IMR-90 (cell line): ENCODE results near the gene IFI35. TPM values are rescaled to one million over a fixed set of nuclear protein-coding genes. Genes with fewer than 3 reads are reported as not detected.
A peak's percentile ranks its signal among the peaks of the same experiment; 100 is the strongest.

Experiments used
- MAZ ChIP-seq: IDR thresholded peaks from 2 replicates; pipeline ENCODE4 v1.6.1; 2012; ENCODE audit warnings: low read depth, mild to moderate bottlenecking, low read length, improper control_type of control experiment, moderate library complexity, borderline replicate concordance
- POLR2A ChIP-seq: IDR thresholded peaks from 2 replicates; pipeline ENCODE4 v1.6.1; 2012; ENCODE audit warnings: mild to moderate bottlenecking, low read depth, low read length
- RFX5 ChIP-seq: IDR thresholded peaks from 2 replicates; pipeline ENCODE4 v1.8.0; 2012; ENCODE audit warnings: low read depth, mild to moderate bottlenecking, low read length, moderate library complexity
- polyA plus RNA-seq, 3 experiments: library from polyadenylated mRNA; depleted of rRNA; stranded (reverse); fragments of >200 nt; gene quantifications; 2 replicates each; pipeline ENCODE4 v1.2.3, GENCODE V29; 2012; ENCODE audit warnings: low replicate concordance in 1 of 3
- total RNA-seq: library from RNA; depleted of rRNA; stranded (reverse); fragments of >200 nt; gene quantifications from 2 replicates; pipeline ENCODE4 v1.2.3, GENCODE V29; 2012
- TF ChIP-seq, protein P1 (sequence below): conservative IDR thresholded peaks from 2 replicates; pipeline ENCODE4 v1.5.1; 2012; ENCODE audit warnings: mild to moderate bottlenecking, low read depth, low read length, improper control_type of control experiment

The IFI35 gene
- total and polyA plus RNA-seq, 2 of the 4 experiments (the other 2 are of a cell fraction), result 15.8 to 17.0 TPM

DNA sequence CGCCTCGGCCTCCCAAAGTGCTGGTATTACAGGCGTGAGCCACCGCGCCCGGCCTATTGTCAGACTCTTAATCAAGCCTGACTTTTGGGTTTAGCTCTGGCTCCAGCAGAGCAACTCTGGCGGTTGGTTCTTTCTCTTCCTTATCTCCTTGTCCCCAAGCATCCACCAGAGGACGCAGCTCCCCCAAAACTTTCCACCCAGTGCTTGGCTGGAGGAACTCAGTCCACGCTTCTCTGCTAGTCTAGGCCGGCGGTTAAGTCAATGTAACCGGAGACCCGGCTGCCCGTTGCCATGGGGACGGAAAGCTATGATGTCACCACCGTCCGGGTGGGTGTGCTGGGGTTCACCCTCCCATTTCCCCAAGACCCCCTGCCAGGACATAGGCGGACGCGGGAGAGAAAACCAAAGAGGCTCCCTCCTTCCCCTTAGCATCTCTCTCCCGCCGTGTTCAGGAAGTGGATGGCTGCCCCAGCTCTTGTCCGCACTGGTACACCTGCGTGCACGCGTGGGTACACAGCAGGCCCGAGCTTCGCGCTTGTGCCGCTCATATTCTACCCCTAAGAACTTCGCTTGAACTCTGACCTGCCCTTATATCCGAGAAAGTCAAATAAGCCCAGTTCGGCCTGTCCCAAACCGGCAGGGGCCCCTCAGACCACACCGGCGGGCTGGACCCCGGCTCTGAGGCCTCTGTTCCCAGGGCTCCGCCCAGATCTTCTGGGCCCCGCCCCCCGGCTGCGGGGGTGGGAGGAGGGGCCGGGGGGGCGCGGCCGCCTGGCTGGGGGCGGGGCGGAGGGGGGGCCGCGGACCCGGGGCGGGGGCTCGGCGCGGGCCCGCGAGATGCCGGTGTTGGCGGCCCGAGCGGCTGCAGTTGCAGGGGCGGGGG lies 18.1 kb downstream of the IFI35 start, which contains the start of gene RND2 (continued):
- TF ChIP-seq, protein P1, sequence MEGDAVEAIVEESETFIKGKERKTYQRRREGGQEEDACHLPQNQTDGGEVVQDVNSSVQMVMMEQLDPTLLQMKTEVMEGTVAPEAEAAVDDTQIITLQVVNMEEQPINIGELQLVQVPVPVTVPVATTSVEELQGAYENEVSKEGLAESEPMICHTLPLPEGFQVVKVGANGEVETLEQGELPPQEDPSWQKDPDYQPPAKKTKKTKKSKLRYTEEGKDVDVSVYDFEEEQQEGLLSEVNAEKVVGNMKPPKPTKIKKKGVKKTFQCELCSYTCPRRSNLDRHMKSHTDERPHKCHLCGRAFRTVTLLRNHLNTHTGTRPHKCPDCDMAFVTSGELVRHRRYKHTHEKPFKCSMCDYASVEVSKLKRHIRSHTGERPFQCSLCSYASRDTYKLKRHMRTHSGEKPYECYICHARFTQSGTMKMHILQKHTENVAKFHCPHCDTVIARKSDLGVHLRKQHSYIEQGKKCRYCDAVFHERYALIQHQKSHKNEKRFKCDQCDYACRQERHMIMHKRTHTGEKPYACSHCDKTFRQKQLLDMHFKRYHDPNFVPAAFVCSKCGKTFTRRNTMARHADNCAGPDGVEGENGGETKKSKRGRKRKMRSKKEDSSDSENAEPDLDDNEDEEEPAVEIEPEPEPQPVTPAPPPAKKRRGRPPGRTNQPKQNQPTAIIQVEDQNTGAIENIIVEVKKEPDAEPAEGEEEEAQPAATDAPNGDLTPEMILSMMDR, result peak; percentile 96
- no peak for TF ChIP-seq RFX5
- TF ChIP-seq MAZ, result no peak
- 0 out of 2 replicates have a peak, but pooled peaks have one; percentile 40 for TF ChIP-seq POLR2A
